A549 (cell line): ENCODE data around the gene ARL2. TPM values are rescaled to one million over a fixed set of nuclear protein-coding genes. Genes with fewer than 3 reads are reported as not detected.

Source experiments
- ATAC-seq, 2 experiments: fragments of 200-7000 bp in 1 of 2; fragments of >200 bp in 1 of 2; cut with Nextera tagmentation in 1 of 2; cut with Tn5 transposase in 1 of 2; 3 replicates each; pipeline versions ENCODE4 v1.8.0 to v1.9.1; 2018 to 2020; ENCODE audit warnings: mild to moderate bottlenecking in 1 of 2, moderate library complexity in 1 of 2
- CTCF ChIA-PET: fragments of 300-600 bp; sonication (Branson Sonifier 250); formaldehyde crosslinking; extraction: SDS; loops from one replicate; lab custom pipeline; 2021; ENCODE audit warnings: antibody characterized with exemption, inconsistent platforms; lab: Yijun Ruan, JAX
- POLR2A ChIA-PET: fragments of 350-600 bp; formaldehyde crosslinking; extraction: SDS; loops from one replicate; lab custom pipeline; 2021; ENCODE audit warnings: antibody characterized with exemption, inconsistent platforms; lab: Yijun Ruan, JAX
- DNase-seq, 2 experiments: peaks; one replicate each; pipeline versions ENCODE4 v3.0.0 to v3.0.0-alpha.2; 2011 to 2016; ENCODE audit warnings: low read depth in 1 of 2, low spot score in 1 of 2
- FAIRE-seq: peaks from 2 replicates; lab custom pipeline; 2011; peaks lifted over from hg19 to GRCh38; lab: Jason Lieb, UNC
- H3K27ac ChIP-seq, 2 experiments: fragments of >200 bp; sonication (Bioruptor Twin); formaldehyde crosslinking; 3 replicates each; pipeline ENCODE4 v1.5.1; 2016 to 2017
- H3K4me1 ChIP-seq: fragments of >200 bp; sonication (Bioruptor Twin); formaldehyde crosslinking; 3 replicates; pipeline ENCODE4 v1.6.1; 2016
- H3K4me2 ChIP-seq: fragments of >200 bp; sonication (Bioruptor Twin); formaldehyde crosslinking; 3 replicates; pipeline ENCODE4 v1.6.1; 2016
- H3K4me3 ChIP-seq: fragments of >200 bp; sonication (Bioruptor Twin); formaldehyde crosslinking; 3 replicates; pipeline ENCODE4 v1.5.1; 2016
- H3K9me3 ChIP-seq: fragments of >200 bp; sonication (Bioruptor Twin); formaldehyde crosslinking; 3 replicates; pipeline ENCODE4 v1.6.1; 2016
- ATOH8 ChIP-seq: fragments of 250-450 bp; sonication (Bioruptor Pico); IDR thresholded peaks from 2 replicates; pipeline ENCODE4 v1.5.0; 2020; ENCODE audit warnings: low read depth, mild to moderate bottlenecking, moderate library complexity
- BHLHE40 ChIP-seq: IDR thresholded peaks from 2 replicates; pipeline ENCODE4 v1.6.1; 2012; ENCODE audit warnings: low read depth, low read length, inconsistent platforms
- CHD2 ChIP-seq: fragments of 150-350 bp; IDR thresholded peaks from 2 replicates; pipeline ENCODE4 v1.6.1; 2014; ENCODE audit warnings: low read length; ENCODE audit not compliant: partially characterized antibody
- CHD4 ChIP-seq: fragments of 200-600 bp; sonication (generic); IDR thresholded peaks from 2 replicates; pipeline ENCODE4 v1.6.1; 2016; ENCODE audit warnings: antibody characterized with exemption, mild to moderate bottlenecking, borderline replicate concordance
- EHMT2 ChIP-seq: fragments of 200-600 bp; sonication (generic); IDR thresholded peaks from 2 replicates; pipeline ENCODE4 v1.6.1; 2016; ENCODE audit warnings: antibody characterized with exemption, low read depth, mild to moderate bottlenecking, moderate library complexity
- EP300 ChIP-seq, 2 experiments: fragments of >200 bp; sonication (Bioruptor Twin); formaldehyde crosslinking; IDR thresholded peaks; 2 replicates in 1 of 2; 3 replicates in 1 of 2; pipeline ENCODE4 v1.6.1; 2016 to 2017
- ESRRA ChIP-seq: fragments of 150-350 bp; IDR thresholded peaks from 2 replicates; pipeline ENCODE4 v1.6.1; 2014; ENCODE audit warnings: mild to moderate bottlenecking, low read length, borderline replicate concordance
- FOSB ChIP-seq: fragments of 250-450 bp; sonication (Bioruptor Pico); IDR thresholded peaks from 2 replicates; pipeline ENCODE4 v1.5.0; 2020; ENCODE audit warnings: mild to moderate bottlenecking, moderate library complexity
- FOSL2 ChIP-seq, 2 experiments: fragments of 450-650 bp in 1 of 2; fragments of >200 bp in 1 of 2; sonication (Bioruptor Twin) in 1 of 2; formaldehyde crosslinking; IDR thresholded peaks; 2 replicates each; pipeline versions ENCODE4 v1.5.0 to v1.6.1; 2016 to 2020; ENCODE audit warnings: mild to moderate bottlenecking in 1 of 2, moderate library complexity in 1 of 2
- HDAC2 ChIP-seq: fragments of 200-600 bp; sonication (generic); IDR thresholded peaks from 2 replicates; pipeline ENCODE4 v1.6.1; 2016
- HES2 ChIP-seq: fragments of >200 bp; sonication (Bioruptor Twin); formaldehyde crosslinking; IDR thresholded peaks from 2 replicates; pipeline ENCODE4 v1.6.1; 2016
- HEYL ChIP-seq: fragments of 250-450 bp; sonication (Bioruptor Pico); IDR thresholded peaks from 2 replicates; pipeline ENCODE4 v1.8.0; 2021; ENCODE audit warnings: mild to moderate bottlenecking, moderate library complexity
- HOXB13 ChIP-seq: fragments of 250-450 bp; sonication (Bioruptor Pico); IDR thresholded peaks from 2 replicates; pipeline ENCODE4 v1.5.0; 2020; ENCODE audit warnings: low read depth, mild to moderate bottlenecking, moderate library complexity
- HOXB5 ChIP-seq: fragments of 250-450 bp; sonication (Bioruptor Pico); IDR thresholded peaks from 2 replicates; pipeline ENCODE4 v1.5.0; 2020; ENCODE audit warnings: mild to moderate bottlenecking, moderate library complexity
- JUN ChIP-seq, 2 experiments: fragments of >200 bp; sonication (Bioruptor Twin); formaldehyde crosslinking; IDR thresholded peaks; 2 replicates in 1 of 2; 3 replicates in 1 of 2; pipeline ENCODE4 v1.6.1; 2016 to 2017
- KDM1A ChIP-seq: fragments of 200-600 bp; sonication (generic); IDR thresholded peaks from 2 replicates; pipeline ENCODE4 v1.6.1; 2016; ENCODE audit warnings: low read depth, mild to moderate bottlenecking
- KDM5A ChIP-seq: fragments of 200-600 bp; sonication (generic); IDR thresholded peaks from 2 replicates; pipeline ENCODE4 v1.6.1; 2016; ENCODE audit warnings: antibody characterized with exemption, mild to moderate bottlenecking
- MAX ChIP-seq: IDR thresholded peaks from 2 replicates; pipeline ENCODE4 v1.6.1; 2012
- NFE2L2 ChIP-seq: fragments of 150-350 bp; conservative IDR thresholded peaks from 2 replicates; pipeline ENCODE4 v1.6.1; 2014; ENCODE audit warnings: low read length
- PBX3 ChIP-seq: IDR thresholded peaks from 2 replicates; pipeline ENCODE4 v1.6.1; 2012
- PHF8 ChIP-seq: fragments of 200-600 bp; sonication (generic); IDR thresholded peaks from 2 replicates; pipeline ENCODE4 v1.6.1; 2016; ENCODE audit warnings: low read depth, mild to moderate bottlenecking, antibody characterized with exemption, moderate library complexity, borderline replicate concordance
- TP53 ChIP-seq: fragments of 250-450 bp; sonication (Bioruptor Pico); IDR thresholded peaks from 2 replicates; pipeline ENCODE4 v1.5.0; 2021; ENCODE audit warnings: mild to moderate bottlenecking, moderate library complexity
- WGBS: methylation state at CpG from one replicate; pipeline ENCODE4 v1.1.6; 2017; ENCODE audit errors: missing lambda C conversion rate; 5-methylcytosine and 5-hydroxymethylcytosine counted together
- polyA plus RNA-seq, 4 experiments: library from polyadenylated mRNA; depleted of rRNA in 3 of 4; stranded (reverse); fragments of >200 nt; fragmentation: RNase III in 1 of 4; extraction: RNeasy Plus Mini Kit Qiagen cat#74134 plus additional on column Dnase treatment in 1 of 4; gene quantifications; 2 replicates in 3 of 4; 3 replicates in 1 of 4; pipeline ENCODE4 v1.2.3, GENCODE V29; 2011 to 2017

ARL2 gene
- polyA plus RNA-seq, 2 of the 4 experiments (the other 2 are of a cell fraction), result 129 to 160 TPM

- Histone ChIP-seq H3K9me3 (no peaks in the 10 kb centered on the region), H3K4me2 (no peak overlapping the region), H3K27ac (no peak overlapping the region), H3K4me3 (no peak overlapping the region), H3K4me1 (peaks cover 24% of the 10 kb centered on the region)
- TF ChIP-seq HES2 (no peak), HDAC2 (no peak), FOSL2 (IDR thresholded peaks at IDR 0.05) (no peak), FOSL2 (CRISPR knock-in tag; IDR thresholded peaks at IDR 0.05) (no peak)
- WGBS, result over 99% methylated on average over 6 of the region's 6 CpGs
- ATAC-seq, result no peak
- no peak for FAIRE-seq
- ChIA-PET CTCF (interaction anchor here (0.6 to 8.0 kb wide), 6 partner anchors 9 to 493 kb away, joined by 3 to 97 read pairs (median 4); partner anchors contain the start of genes CDC42BPG and SNX15), POLR2A (no interaction called here)
- no peak for DNase-seq
Observed at GRCh38 chr11:65017937-65018336, 4.0 kb downstream of the ARL2 start.

GRCh38 chr11:65019824-65020223, 5.9 kb downstream of the ARL2 start:
- no peaks in the 10 kb centered on the region for H3K9me3 ChIP-seq
- FAIRE-seq (no peak), DNase-seq (no peak), ATAC-seq (no peak)
- 92% methylated on average over 7 of the region's 7 CpGs for WGBS
- no peak overlapping the region for H3K27ac ChIP-seq
- no peak overlapping the region for H3K4me3 ChIP-seq
- H3K4me1 ChIP-seq, result peaks cover 20% of the 10 kb centered on the region; the same call in 2 of the 3 replicates
- TF ChIP-seq JUN (IDR thresholded peaks at IDR 0.05), result no peak
- no peak for TF ChIP-seq EP300 (IDR thresholded peaks at IDR 0.05)
- no peak for TF ChIP-seq EHMT2
- no peak for TF ChIP-seq CHD2
- no peak for TF ChIP-seq HOXB5
- TF ChIP-seq MAX, result no peak
- no peak for TF ChIP-seq TP53 (CRISPR knock-in tag)
- TF ChIP-seq FOSB (CRISPR knock-in tag), result no peak
- no peak for TF ChIP-seq ESRRA
- no peak for TF ChIP-seq BHLHE40
- TF ChIP-seq PHF8, result no peak
- no peak overlapping the region for H3K4me2 ChIP-seq
- CTCF ChIA-PET, result no interaction called here
- POLR2A ChIA-PET, result no interaction called here

- Histone ChIP-seq H3K4me3 (no peak overlapping the region), H3K4me2 (no peak overlapping the region), H3K9me3 (no peaks in the 10 kb centered on the region), H3K4me1 (peaks cover 9% of the 10 kb centered on the region; the same call in 2 of the 3 replicates), H3K27ac (no peak overlapping the region)
- 95% methylated on average over 3 of the region's 3 CpGs for WGBS
- ChIA-PET POLR2A (no interaction called here), CTCF (interaction anchor here (0.9 to 1.1 kb wide), 3 partner anchors 9 to 233 kb away, joined by 3 to 4 read pairs (median 3); no protein-coding TSS in a partner anchor)
- TF ChIP-seq HEYL (CRISPR knock-in tag), result no peak
- TF ChIP-seq HOXB13, result no peak
- TF ChIP-seq PBX3, result no peak
- TF ChIP-seq ESRRA, result no peak
- no peak for TF ChIP-seq NFE2L2
- TF ChIP-seq KDM5A, result no peak
- no peak for TF ChIP-seq FOSB (CRISPR knock-in tag)
- TF ChIP-seq MAX, result no peak
- no peak for TF ChIP-seq KDM1A
- no peak for TF ChIP-seq ATOH8 (CRISPR knock-in tag)
- no peak for TF ChIP-seq CHD4
- FAIRE-seq (no peak), DNase-seq (no peak), ATAC-seq (no peak)
Observed at GRCh38 chr11:65021003-65021402, 7.0 kb downstream of the ARL2 start.
